Cortex of kidney (tissue), 1 donor: ENCODE data around the gene SELENOI.
"Not testable (repeated sequence)": the region's sequence is repeated elsewhere in the genome, so short reads cannot be mapped to it uniquely, and the experiment has no call there.

Experiments
- DNase-seq: peaks from one replicate; lab custom pipeline; 2025; lab: John Stamatoyannopoulos, UW

SELENOI gene

GRCh38 chr2:26327291-26328272 is 18.4 kb upstream of the SELENOI start:
- DNase-seq: no peak

- not testable (repeated sequence) for DNase-seq
These were observed 16.9 kb upstream of the SELENOI start for GRCh38 chr2:26329083-26329482.

GRCh38 chr2:26330114-26330549 is 15.8 kb upstream of the SELENOI start:
- no peak for DNase-seq

- no peak for DNase-seq
These were observed 15.3 kb upstream of the SELENOI start for GRCh38 chr2:26330604-26331003.

GRCh38 chr2:26331321-26331720 is 14.6 kb upstream of the SELENOI start:
- not testable (repeated sequence) for DNase-seq

GRCh38 chr2:26333293-26333692 is 12.7 kb upstream of the SELENOI start:
- no peak for DNase-seq

- no peak for DNase-seq
These were observed 10.7 kb upstream of the SELENOI start for GRCh38 chr2:26335231-26335630.

GRCh38 chr2:26336719-26337118 is 9.2 kb upstream of the SELENOI start:
- DNase-seq: no peak

GRCh38 chr2:26337298-26337697 is 8.6 kb upstream of the SELENOI start:
- no peak for DNase-seq

- DNase-seq: no peak
These were observed 5.1 kb upstream of the SELENOI start for GRCh38 chr2:26340831-26341230.

- no peak for DNase-seq
These were observed 1.2 kb upstream of the SELENOI start for GRCh38 chr2:26344581-26345282.

GRCh38 chr2:26345283-26345544 is 729 bp upstream of the SELENOI start:
- DNase-seq: no peak

GRCh38 chr2:26346454-26347053 is 611 bp downstream of the SELENOI start, which contains the start of gene ADGRF3:
Gene ADGRF3, minus strand, starts transcription at chr2:26346789. Its CDS starts 555 bp downstream, at chr2:26346234.
- no peak for DNase-seq

- DNase-seq: no peak
These were observed 1.4 kb downstream of the SELENOI start for GRCh38 chr2:26347286-26347865.

GRCh38 chr2:26349690-26350089 is 3.7 kb downstream of the SELENOI start:
- no peak for DNase-seq

- no peak for DNase-seq
These were observed 5.6 kb downstream of the SELENOI start for GRCh38 chr2:26351375-26352090.

GRCh38 chr2:26352892-26353291 is 6.9 kb downstream of the SELENOI start:
- DNase-seq: no peak

GRCh38 chr2:26354469-26354868 is 8.5 kb downstream of the SELENOI start:
- not testable (repeated sequence) for DNase-seq

- no peak for DNase-seq
These were observed 9.4 kb downstream of the SELENOI start for GRCh38 chr2:26355038-26355995.

GRCh38 chr2:26356111-26356510 is 10.2 kb downstream of the SELENOI start:
- no peak for DNase-seq
